Mucosa of stomach (tissue), 1 donor: ENCODE measurements around the gene PHYKPL.
A peak's percentile ranks its signal among the peaks of the same experiment; 100 is the strongest.
"Not testable (repeated sequence)": the region's sequence is repeated elsewhere in the genome, so short reads cannot be mapped to it uniquely, and the experiment has no call there.

ENCODE experiments used
- H3K27me3 ChIP-seq: one replicate; pipeline ENCODE4 v1.7.0; 2013; ENCODE audit warnings: mild to moderate bottlenecking, low read length; ENCODE audit not compliant: control insufficient read depth, insufficient read depth
- H3K36me3 ChIP-seq: one replicate; pipeline ENCODE4 v1.7.0; 2013; ENCODE audit warnings: low read length; ENCODE audit not compliant: control insufficient read depth, insufficient read depth
- H3K4me1 ChIP-seq: one replicate; pipeline ENCODE4 v1.7.0; 2013; ENCODE audit warnings: mild to moderate bottlenecking, low read length; ENCODE audit not compliant: control insufficient read depth, insufficient read depth
- H3K4me3 ChIP-seq: one replicate; pipeline ENCODE4 v1.7.0; 2013; ENCODE audit warnings: low read length
- H3K9ac ChIP-seq: one replicate; pipeline ENCODE4 v1.7.0; 2013; ENCODE audit warnings: mild to moderate bottlenecking, low read length, moderate library complexity
- H3K9me3 ChIP-seq: one replicate; pipeline ENCODE4 v1.7.0; 2013; ENCODE audit warnings: mild to moderate bottlenecking, low read length, moderate library complexity; ENCODE audit not compliant: control insufficient read depth
- donor health status: Pancreatic carcinoma.

The PHYKPL gene

DNA sequence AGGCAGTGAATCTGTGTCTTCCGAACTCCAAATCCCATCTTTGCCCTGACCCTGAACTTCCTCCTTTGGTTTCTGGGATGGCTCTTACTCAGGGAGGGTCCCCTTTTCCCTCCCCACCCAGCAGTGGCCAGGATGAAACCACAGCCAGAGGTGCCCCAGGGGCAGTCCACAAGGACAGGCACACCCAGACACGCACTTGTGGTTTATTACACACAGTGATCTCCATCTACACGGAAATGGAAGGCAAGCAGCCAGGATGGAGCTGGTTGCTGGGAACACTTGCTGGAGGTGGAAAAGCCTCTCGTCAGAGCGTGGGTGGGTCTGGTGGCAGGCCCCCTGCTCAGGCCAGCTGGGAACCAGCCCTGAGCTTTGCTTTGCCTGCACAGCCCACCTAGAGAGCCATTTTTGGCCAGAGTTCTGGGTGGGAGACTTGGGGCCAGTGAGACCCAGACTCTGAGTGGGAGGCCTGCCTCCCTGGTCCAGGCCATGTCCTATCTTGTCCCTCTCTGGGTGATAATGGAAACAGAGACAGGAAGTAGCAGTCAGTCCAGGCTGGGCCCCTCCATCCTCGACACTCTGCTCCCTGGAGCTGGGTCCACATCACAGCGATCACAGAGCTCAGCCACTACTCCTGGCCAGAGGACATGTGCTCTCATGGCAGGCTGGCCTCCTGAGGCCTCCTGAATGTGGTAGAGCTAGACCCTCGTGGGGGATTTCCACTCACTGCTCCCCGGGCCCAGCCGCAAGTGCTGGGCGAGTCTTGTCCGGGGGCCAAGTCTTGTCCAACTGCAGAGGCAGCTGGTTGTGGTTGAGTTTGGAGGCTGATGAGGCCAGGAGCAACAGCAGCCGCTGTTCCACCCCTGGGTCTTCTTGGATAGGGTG lies 5.1 kb upstream of the PHYKPL start:
- H3K9ac ChIP-seq: no peak overlapping the region
- H3K4me1 ChIP-seq: peaks cover 26% of the 10 kb centered on the region
- H3K36me3 ChIP-seq: no peaks in the 10 kb centered on the region
- H3K4me3 ChIP-seq: no peak overlapping the region
- no peaks in the 10 kb centered on the region for H3K9me3 ChIP-seq
- no peaks in the 10 kb centered on the region for H3K27me3 ChIP-seq

GRCh38 chr5:178236679-178237078 lies 4.1 kb upstream of the PHYKPL start:
- peaks cover 28% of the 10 kb centered on the region for H3K4me1 ChIP-seq
- no peaks in the 10 kb centered on the region for H3K9me3 ChIP-seq
- H3K36me3 ChIP-seq: no peaks in the 10 kb centered on the region
- no peaks in the 10 kb centered on the region for H3K27me3 ChIP-seq
- no peak overlapping the region for H3K9ac ChIP-seq
- no peak overlapping the region for H3K4me3 ChIP-seq

DNA sequence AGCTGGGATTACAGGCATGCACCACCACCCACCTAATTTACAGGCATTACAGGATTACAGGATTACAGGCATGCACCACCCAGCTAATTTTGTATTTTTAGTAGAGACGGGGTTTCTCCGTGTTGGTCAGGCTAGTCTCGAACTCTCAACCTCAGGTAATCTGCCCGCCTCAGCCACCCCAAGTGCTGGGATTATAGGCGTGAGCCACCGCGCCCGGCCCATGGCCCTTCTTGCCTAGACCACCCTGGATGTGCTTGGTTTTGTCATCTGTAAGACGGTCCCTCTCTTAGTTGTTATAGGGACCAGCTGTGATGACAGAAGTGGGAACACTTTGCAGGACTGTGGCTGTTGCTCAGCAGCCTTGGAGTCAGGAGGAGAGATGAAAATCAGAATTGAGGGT lies 3.5 kb upstream of the PHYKPL start:
- Histone ChIP-seq H3K36me3 (no peaks in the 10 kb centered on the region), H3K4me3 (no peak overlapping the region), H3K9ac (no peak overlapping the region), H3K9me3 (no peaks in the 10 kb centered on the region), H3K4me1 (peaks cover 34% of the 10 kb centered on the region), H3K27me3 (no peaks in the 10 kb centered on the region)

- Histone ChIP-seq H3K36me3 (peaks cover under 1% of the 10 kb centered on the region), H3K9me3 (no peaks in the 10 kb centered on the region), H3K4me1 (peaks cover 39% of the 10 kb centered on the region), H3K4me3 (no peak overlapping the region), H3K27me3 (no peaks in the 10 kb centered on the region), H3K9ac (no peak overlapping the region)
Observed at GRCh38 chr5:178235588-178235974, 3.0 kb upstream of the PHYKPL start.

- Histone ChIP-seq H3K9ac (no peak overlapping the region), H3K36me3 (peaks cover 6% of the 10 kb centered on the region), H3K4me1 (peaks cover 46% of the 10 kb centered on the region)
Observed at GRCh38 chr5:178234750-178235587, 2.4 kb upstream of the PHYKPL start.

DNA sequence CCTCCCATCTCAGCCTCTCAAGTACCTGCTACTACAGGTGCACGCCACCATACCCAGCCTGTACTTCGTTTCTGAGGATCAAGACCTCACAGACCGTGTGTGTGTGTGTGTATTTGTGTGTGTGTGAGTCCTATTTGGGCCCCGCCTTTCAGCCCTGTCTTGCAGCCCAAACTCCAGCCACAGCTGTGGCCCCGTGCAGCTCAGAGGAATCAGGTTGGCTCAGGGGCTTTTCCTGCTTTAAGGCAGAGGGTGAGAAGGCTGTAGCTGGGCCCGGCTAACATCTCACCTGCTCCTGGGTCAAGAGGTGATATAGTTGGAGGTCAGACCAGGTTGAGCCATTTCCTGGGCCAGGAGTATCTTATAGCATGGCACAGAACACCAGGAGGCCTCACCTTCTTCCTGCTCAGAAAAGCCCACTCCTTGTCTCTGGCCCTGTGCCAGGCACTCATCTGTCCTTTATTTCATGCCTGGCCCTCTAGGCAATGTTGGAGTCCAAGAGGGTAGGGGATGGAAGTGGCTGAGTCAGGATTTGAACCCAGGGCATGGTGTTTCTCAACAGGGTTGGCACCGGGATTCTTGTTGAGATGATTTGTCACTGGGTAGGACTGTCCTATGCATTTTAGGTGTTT lies 1.6 kb upstream of the PHYKPL start:
- Histone ChIP-seq H3K4me1 (peaks cover 48% of the 10 kb centered on the region), H3K4me3 (no peak overlapping the region), H3K9me3 (no peaks in the 10 kb centered on the region), H3K27me3 (no peaks in the 10 kb centered on the region), H3K9ac (no peak overlapping the region), H3K36me3 (peaks cover 12% of the 10 kb centered on the region)

More at GRCh38 chr5:178234750-178235587, 2.4 kb upstream of the PHYKPL start:
- Histone ChIP-seq H3K9me3 (no peaks in the 10 kb centered on the region), H3K4me3 (no peak overlapping the region), H3K27me3 (no peaks in the 10 kb centered on the region)

DNA sequence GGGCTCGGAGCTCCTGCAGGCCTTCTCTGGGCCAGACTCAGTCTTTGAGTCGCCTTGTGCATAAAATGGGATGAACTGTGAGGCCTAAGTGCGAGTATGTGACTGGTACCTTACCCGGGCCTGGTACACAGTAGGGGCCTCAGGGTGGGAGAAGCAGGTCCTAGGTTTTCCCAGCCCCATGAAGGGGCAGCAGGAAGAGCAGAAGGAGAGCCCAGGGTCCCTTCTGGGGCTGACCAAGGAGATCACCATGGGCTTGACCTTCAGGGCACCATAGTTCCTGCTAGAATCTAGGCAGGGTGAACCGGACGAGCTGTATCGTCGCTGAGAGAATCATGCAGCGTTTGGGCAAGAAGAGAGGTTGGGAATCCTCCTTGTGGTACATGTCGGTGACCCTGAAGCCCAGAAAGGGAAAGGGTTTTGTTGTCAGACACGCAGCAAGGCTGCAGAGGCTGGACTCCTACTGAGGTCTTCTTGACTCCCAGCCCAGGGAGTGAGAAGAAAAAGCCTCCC lies 373 bp upstream of the PHYKPL start:
- Histone ChIP-seq H3K4me3 (no peak overlapping the region), H3K36me3 (peaks cover 13% of the 10 kb centered on the region), H3K9ac (peak overlapping the region; percentile 89), H3K9me3 (no peaks in the 10 kb centered on the region), H3K27me3 (no peaks in the 10 kb centered on the region), H3K4me1 (peaks cover 43% of the 10 kb centered on the region)

DNA sequence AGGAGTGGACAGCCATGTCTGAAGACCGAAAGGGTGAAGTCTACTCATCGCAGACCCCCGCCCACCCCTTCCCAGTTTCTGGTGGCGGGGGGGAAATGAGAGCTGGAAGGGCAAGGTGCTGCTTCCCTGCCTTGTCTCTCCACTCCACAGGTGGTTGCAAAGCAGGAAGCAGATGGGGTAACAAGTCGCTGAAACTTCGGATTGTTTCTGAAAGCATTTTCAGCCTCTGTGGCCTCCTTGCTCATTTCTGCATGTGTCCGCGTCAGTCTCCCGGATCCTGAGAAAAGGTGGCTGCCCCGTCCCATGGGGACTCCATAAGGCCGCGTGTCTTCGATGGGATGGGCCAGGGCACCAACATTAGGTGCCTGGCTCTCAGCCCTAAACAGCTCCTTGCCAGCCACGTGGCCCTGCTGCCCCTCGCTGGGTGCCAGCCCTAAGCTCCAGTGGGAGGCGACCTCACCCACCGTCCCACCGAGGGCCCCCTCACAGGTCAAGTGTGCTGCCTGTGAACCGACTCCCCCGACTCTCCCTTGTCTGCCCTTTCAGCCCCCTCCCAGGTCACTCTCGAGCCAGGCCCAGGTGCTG lies 971 bp downstream of the PHYKPL start:
- H3K27me3 ChIP-seq: no peaks in the 10 kb centered on the region

DNA sequence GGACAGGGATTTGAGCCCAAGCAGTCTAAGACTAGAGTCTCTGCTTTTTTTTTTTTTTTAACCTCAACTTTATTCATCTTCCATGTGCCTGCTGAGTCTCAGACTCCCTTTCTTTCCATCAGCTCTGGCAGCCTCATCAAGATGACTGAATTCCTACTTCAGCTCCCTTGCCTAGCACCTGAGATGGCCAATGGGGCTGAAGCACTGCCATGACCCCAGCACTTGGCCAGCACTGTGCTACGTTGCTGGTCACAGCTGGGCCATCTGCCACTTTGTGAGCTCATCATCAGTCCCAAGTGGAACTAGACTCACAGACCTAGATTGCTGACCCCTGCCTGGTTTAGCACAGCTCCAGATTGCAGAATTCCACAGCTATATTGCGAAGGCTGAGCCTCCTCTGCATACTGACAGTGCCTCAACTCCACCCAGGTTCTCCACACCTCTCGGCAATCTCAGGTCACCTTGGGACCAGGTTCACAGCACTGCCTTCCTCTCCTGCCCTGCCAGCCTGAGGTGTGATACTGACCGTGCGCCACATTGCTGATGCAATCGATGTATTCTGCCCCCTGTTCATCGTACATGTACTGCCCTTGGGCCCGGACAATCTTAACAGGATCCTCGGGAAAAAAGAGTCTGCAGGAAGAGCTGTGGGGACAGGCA lies 1.6 kb downstream of the PHYKPL start:
- no peaks in the 10 kb centered on the region for H3K27me3 ChIP-seq
- no peaks in the 10 kb centered on the region for H3K9me3 ChIP-seq
- H3K4me1 ChIP-seq: peaks cover 26% of the 10 kb centered on the region
- peaks cover 13% of the 10 kb centered on the region for H3K36me3 ChIP-seq
- peak overlapping the region; percentile 83 for H3K4me3 ChIP-seq
- H3K9ac ChIP-seq: peak overlapping the region; percentile 89

More for the DNA sequence above, 971 bp downstream of the PHYKPL start:
- Histone ChIP-seq H3K4me1 (peaks cover 29% of the 10 kb centered on the region), H3K9me3 (no peaks in the 10 kb centered on the region), H3K36me3 (peaks cover 13% of the 10 kb centered on the region), H3K4me3 (peak overlapping the region; percentile 83), H3K9ac (peak overlapping the region; percentile 89)

DNA sequence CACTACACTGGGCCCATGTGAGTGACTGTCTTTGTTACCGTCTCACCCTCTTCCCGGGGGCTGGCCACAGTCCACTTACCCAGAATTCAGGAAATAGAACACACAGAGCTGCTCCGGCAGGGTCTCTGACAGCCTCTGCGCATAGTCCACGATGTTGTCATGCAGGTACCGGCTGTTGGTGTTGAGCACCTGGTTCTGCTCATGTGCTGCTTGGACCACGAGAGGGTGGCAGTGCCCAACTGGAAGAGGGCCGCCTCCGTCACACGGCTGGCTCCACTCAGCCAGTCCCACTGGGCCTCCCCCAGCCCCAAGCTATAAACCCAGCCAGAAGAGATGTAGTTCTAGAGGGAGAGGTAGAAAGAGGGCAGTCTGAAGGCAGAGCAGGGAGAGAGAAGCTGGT lies 2.7 kb downstream of the PHYKPL start:
- H3K36me3 ChIP-seq: peaks cover 13% of the 10 kb centered on the region
- no peaks in the 10 kb centered on the region for H3K27me3 ChIP-seq
- H3K9ac ChIP-seq: peak overlapping the region; percentile 89
- peaks cover 26% of the 10 kb centered on the region for H3K4me1 ChIP-seq
- H3K9me3 ChIP-seq: no peaks in the 10 kb centered on the region
- no peak overlapping the region for H3K4me3 ChIP-seq

DNA sequence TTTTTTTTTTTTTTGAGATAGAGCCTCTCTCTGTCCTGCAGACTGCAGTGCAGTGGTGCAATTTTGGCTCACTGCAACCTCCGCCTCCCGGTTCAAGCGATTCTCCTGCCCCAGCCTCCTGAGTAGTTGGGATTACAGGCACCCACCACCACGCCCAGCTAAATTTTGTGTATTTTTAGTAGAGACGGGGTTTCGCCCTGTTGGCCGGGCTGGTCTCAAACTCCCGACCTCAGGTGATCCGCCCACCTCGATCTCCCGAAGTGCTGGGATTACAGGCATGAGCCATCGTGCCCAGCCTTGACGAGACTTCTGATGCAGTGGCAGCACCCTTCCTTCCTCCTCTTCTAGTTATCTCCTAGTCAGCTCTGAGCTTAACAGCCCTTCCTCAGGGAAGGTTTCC lies 3.5 kb downstream of the PHYKPL start:
- peaks cover 13% of the 10 kb centered on the region for H3K36me3 ChIP-seq
- H3K9ac ChIP-seq: not testable (repeated sequence)

More for the DNA sequence above, 3.5 kb downstream of the PHYKPL start:
- H3K4me1 ChIP-seq: peaks cover 26% of the 10 kb centered on the region
- H3K9me3 ChIP-seq, H3K27me3 ChIP-seq, H3K4me3 ChIP-seq: not testable (repeated sequence)
